HUES48 (cell line): ENCODE results near the gene SDK1.
"Not testable (repeated sequence)": the region's sequence is repeated elsewhere in the genome, so short reads cannot be mapped to it uniquely, and the experiment has no call there.

ENCODE experiments used
- H3K27ac ChIP-seq: one replicate; pipeline ENCODE4 v1.7.0; 2013; ENCODE audit warnings: low read depth, low read length, inconsistent platforms
- H3K27me3 ChIP-seq: 2 replicates; pipeline ENCODE4 v1.6.1; 2013; ENCODE audit warnings: mild to moderate bottlenecking, low read length; ENCODE audit not compliant: control insufficient read depth, insufficient read depth
- H3K36me3 ChIP-seq: 2 replicates; pipeline ENCODE4 v1.6.1; 2013; ENCODE audit warnings: low read length; ENCODE audit not compliant: control insufficient read depth, insufficient read depth
- H3K4me1 ChIP-seq: 2 replicates; pipeline ENCODE4 v1.6.1; 2013; ENCODE audit warnings: mild to moderate bottlenecking, low read length; ENCODE audit not compliant: control insufficient read depth, insufficient read depth
- H3K4me3 ChIP-seq: 2 replicates; pipeline ENCODE4 v1.5.1; 2013; ENCODE audit warnings: mild to moderate bottlenecking, low read depth, low read length
- H3K9ac ChIP-seq: 2 replicates; pipeline ENCODE4 v1.6.1; 2013; ENCODE audit warnings: mild to moderate bottlenecking, low read depth, low read length, moderate library complexity
- H3K9me3 ChIP-seq: 2 replicates; pipeline ENCODE4 v1.6.1; 2013; ENCODE audit warnings: low read length; ENCODE audit not compliant: control insufficient read depth, insufficient read depth

The SDK1 gene

GRCh38 chr7:4260867-4261600 lies 960.0 kb downstream of the SDK1 start:
- Histone ChIP-seq H3K4me3 (no peak overlapping the region), H3K9me3 (no peaks in the 10 kb centered on the region), H3K27me3 (no peaks in the 10 kb centered on the region), H3K36me3 (no peaks in the 10 kb centered on the region), H3K27ac (no peak overlapping the region), H3K9ac (no peak overlapping the region), H3K4me1 (no peaks in the 10 kb centered on the region)

GRCh38 chr7:4261601-4261960 lies 960.5 kb downstream of the SDK1 start:
- H3K36me3 ChIP-seq: no peaks in the 10 kb centered on the region
- H3K27ac ChIP-seq: no peak overlapping the region
- no peak overlapping the region for H3K4me3 ChIP-seq
- no peaks in the 10 kb centered on the region for H3K4me1 ChIP-seq
- H3K9ac ChIP-seq: no peak overlapping the region
- no peaks in the 10 kb centered on the region for H3K9me3 ChIP-seq
- no peaks in the 10 kb centered on the region for H3K27me3 ChIP-seq

GRCh38 chr7:4264206-4264605 lies 963.2 kb downstream of the SDK1 start:
- not testable (repeated sequence) for H3K27me3 ChIP-seq, H3K36me3 ChIP-seq, H3K9ac ChIP-seq, H3K9me3 ChIP-seq, H3K27ac ChIP-seq, H3K4me1 ChIP-seq, H3K4me3 ChIP-seq

DNA sequence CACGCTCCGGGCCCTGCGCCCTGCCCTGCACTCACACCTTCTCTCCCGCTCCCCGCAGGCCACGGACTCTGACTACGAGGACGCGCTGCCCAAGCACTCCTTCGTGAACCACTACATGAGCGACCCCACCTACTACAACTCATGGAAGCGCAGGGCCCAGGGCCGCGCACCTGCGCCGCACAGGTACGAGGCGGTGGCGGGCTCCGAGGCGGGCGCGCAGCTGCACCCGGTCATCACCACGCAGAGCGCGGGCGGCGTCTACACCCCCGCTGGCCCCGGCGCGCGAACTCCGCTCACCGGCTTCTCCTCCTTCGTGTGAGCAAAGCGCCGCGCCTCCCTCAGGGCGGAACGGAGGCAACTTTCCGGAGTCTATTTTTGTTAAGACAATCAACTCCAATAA lies 964.0 kb downstream of the SDK1 start:
- no peaks in the 10 kb centered on the region for H3K9me3 ChIP-seq
- H3K36me3 ChIP-seq: no peaks in the 10 kb centered on the region
- no peak overlapping the region for H3K27ac ChIP-seq
- no peak overlapping the region for H3K4me3 ChIP-seq
- H3K27me3 ChIP-seq: no peaks in the 10 kb centered on the region
- H3K9ac ChIP-seq: no peak overlapping the region
- H3K4me1 ChIP-seq: peaks cover 4% of the 10 kb centered on the region; the same call in 1 of the 2 replicates

GRCh38 chr7:4265676-4266075 lies 964.6 kb downstream of the SDK1 start:
- Histone ChIP-seq H3K27me3 (no peaks in the 10 kb centered on the region), H3K9me3 (no peaks in the 10 kb centered on the region)

GRCh38 chr7:4266270-4267040 lies 965.4 kb downstream of the SDK1 start:
- Histone ChIP-seq H3K4me3 (no peak overlapping the region), H3K9me3 (no peaks in the 10 kb centered on the region), H3K27me3 (no peaks in the 10 kb centered on the region), H3K27ac (no peak overlapping the region), H3K9ac (no peak overlapping the region), H3K36me3 (no peaks in the 10 kb centered on the region), H3K4me1 (peaks cover 4% of the 10 kb centered on the region; the same call in 1 of the 2 replicates)

More at GRCh38 chr7:4265676-4266075, 964.6 kb downstream of the SDK1 start:
- Histone ChIP-seq H3K9ac (no peak overlapping the region), H3K36me3 (no peaks in the 10 kb centered on the region), H3K4me1 (peaks cover 4% of the 10 kb centered on the region; the same call in 1 of the 2 replicates), H3K27ac (no peak overlapping the region), H3K4me3 (no peak overlapping the region)

GRCh38 chr7:4267341-4268039 lies 966.4 kb downstream of the SDK1 start:
- no peak overlapping the region for H3K27ac ChIP-seq
- no peaks in the 10 kb centered on the region for H3K27me3 ChIP-seq
- no peaks in the 10 kb centered on the region for H3K36me3 ChIP-seq
- H3K4me1 ChIP-seq: peaks cover 4% of the 10 kb centered on the region; the same call in 1 of the 2 replicates
- H3K4me3 ChIP-seq: no peak overlapping the region
- no peaks in the 10 kb centered on the region for H3K9me3 ChIP-seq
- H3K9ac ChIP-seq: no peak overlapping the region

DNA sequence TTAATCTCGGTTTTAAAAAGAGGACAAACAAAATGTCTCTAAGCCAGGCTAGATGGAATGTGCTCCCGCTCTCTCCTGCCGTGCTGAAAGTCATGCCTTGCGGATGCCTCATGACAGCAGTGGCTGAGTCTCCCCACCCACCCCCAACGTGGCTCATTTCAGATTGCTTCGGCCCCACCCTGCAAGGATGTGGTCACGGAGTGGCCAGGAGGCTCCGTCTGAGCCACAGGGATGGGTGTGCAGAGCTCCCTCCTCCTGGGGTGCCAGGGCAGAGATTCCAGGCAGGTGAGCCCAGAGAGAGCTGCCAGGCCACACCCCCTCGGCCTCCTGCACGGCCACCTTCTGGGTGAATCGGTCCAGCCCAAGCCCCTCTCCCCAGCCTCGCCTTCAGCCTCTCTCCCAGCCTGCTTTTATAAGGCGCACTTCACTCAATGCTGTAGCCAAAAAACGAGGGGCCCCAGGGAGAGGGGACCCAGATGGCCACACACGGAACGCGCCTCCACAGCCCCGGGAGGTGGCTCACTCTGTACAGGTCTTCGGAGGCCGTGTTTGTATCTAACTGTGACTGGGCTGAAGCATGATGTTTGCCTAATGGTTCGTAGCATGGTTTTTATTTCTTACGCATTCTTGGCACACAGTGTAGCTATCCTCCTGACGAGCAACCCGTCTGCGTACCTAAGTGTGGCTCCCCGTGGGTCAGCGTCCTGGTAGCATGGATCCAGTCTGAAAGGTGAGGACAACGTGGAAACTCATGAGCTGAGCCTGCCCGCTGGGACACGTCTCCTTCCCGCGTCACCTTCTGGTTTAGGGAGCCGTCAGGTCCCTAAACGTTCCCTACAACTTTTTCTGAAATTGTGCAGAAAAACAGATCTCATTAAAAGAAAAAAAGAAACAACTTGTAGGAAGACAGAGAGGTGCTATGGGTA lies 967.3 kb downstream of the SDK1 start:
- Histone ChIP-seq H3K36me3 (no peaks in the 10 kb centered on the region), H3K4me1 (peaks cover 4% of the 10 kb centered on the region; the same call in 1 of the 2 replicates), H3K27ac (no peak overlapping the region), H3K27me3 (no peaks in the 10 kb centered on the region), H3K9me3 (no peaks in the 10 kb centered on the region), H3K9ac (no peak overlapping the region), H3K4me3 (no peak overlapping the region)

- H3K9me3 ChIP-seq: no peaks in the 10 kb centered on the region
- peaks cover 4% of the 10 kb centered on the region; the same call in 1 of the 2 replicates for H3K4me1 ChIP-seq
- H3K36me3 ChIP-seq: no peaks in the 10 kb centered on the region
- no peak overlapping the region for H3K4me3 ChIP-seq
- no peaks in the 10 kb centered on the region for H3K27me3 ChIP-seq
- H3K27ac ChIP-seq: no peak overlapping the region
- H3K9ac ChIP-seq: no peak overlapping the region
Observed at GRCh38 chr7:4269086-4269485, 968.0 kb downstream of the SDK1 start.

- no peaks in the 10 kb centered on the region for H3K36me3 ChIP-seq
- H3K9me3 ChIP-seq: no peaks in the 10 kb centered on the region
- H3K4me3 ChIP-seq: no peak overlapping the region
- H3K4me1 ChIP-seq: peaks cover 4% of the 10 kb centered on the region; the same call in 1 of the 2 replicates
- no peaks in the 10 kb centered on the region for H3K27me3 ChIP-seq
- no peak overlapping the region for H3K9ac ChIP-seq
- no peak overlapping the region for H3K27ac ChIP-seq
Observed at GRCh38 chr7:4269746-4270145, 968.7 kb downstream of the SDK1 start.
